GM10248 (cell line): ENCODE measurements around the gene PSMB5.
A peak's percentile ranks its signal among the peaks of the same experiment; 100 is the strongest.
"Not testable (repeated sequence)": the region's sequence is repeated elsewhere in the genome, so short reads cannot be mapped to it uniquely, and the experiment has no call there.

ENCODE experiments used
- CTCF ChIA-PET: fragments of 300-600 bp; sonication (Branson Sonifier 250); formaldehyde crosslinking; extraction: SDS; loops from one replicate; lab custom pipeline; 2021; ENCODE audit warnings: antibody characterized with exemption; lab: Yijun Ruan, JAX
- POLR2A ChIA-PET: fragments of 350-650 bp; sonication (Branson Sonifier 250); formaldehyde crosslinking; extraction: SDS; loops from one replicate; lab custom pipeline; 2020; ENCODE audit warnings: antibody characterized with exemption; lab: Yijun Ruan, JAX
- DNase-seq: peaks from one replicate; pipeline ENCODE4 v3.0.0; 2012; ENCODE audit errors: extremely low spot score
- TF ChIP-seq, protein P1 (sequence below): IDR thresholded peaks from 2 replicates; pipeline ENCODE4 v1.5.1; 2012; ENCODE audit warnings: mild to moderate bottlenecking, low read depth; ENCODE audit errors: extremely low read depth, missing control alignments, control extremely low read depth

Gene PSMB5

DNA sequence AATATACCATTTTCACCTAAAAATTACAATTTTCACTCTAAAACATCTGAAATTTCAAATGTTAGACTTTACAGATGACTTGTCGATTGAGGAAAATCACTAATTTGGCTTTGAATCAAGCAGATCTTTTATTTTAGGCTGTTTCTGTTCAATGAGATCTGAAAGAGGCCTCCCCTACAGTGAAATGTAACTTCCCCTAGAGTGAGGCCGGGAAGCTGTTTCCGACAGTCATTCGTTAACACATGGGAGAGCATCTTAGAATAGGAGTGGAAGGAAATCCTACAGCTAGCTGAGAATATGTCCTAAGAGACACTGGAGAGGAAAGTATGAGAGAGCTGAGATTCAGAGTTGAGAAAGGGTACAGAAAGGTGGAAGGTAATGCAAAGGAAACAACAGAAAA is 19.1 kb downstream of the PSMB5 start:
- ChIA-PET CTCF (interaction anchor here (0.7 to 5.9 kb wide), 7 partner anchors 8 to 53 kb away, joined by 3 to 41 read pairs (median 10); no protein-coding TSS in a partner anchor), POLR2A (no interaction called here)
- TF ChIP-seq, protein P1, sequence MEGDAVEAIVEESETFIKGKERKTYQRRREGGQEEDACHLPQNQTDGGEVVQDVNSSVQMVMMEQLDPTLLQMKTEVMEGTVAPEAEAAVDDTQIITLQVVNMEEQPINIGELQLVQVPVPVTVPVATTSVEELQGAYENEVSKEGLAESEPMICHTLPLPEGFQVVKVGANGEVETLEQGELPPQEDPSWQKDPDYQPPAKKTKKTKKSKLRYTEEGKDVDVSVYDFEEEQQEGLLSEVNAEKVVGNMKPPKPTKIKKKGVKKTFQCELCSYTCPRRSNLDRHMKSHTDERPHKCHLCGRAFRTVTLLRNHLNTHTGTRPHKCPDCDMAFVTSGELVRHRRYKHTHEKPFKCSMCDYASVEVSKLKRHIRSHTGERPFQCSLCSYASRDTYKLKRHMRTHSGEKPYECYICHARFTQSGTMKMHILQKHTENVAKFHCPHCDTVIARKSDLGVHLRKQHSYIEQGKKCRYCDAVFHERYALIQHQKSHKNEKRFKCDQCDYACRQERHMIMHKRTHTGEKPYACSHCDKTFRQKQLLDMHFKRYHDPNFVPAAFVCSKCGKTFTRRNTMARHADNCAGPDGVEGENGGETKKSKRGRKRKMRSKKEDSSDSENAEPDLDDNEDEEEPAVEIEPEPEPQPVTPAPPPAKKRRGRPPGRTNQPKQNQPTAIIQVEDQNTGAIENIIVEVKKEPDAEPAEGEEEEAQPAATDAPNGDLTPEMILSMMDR, result no peak
- no peak for DNase-seq

DNA sequence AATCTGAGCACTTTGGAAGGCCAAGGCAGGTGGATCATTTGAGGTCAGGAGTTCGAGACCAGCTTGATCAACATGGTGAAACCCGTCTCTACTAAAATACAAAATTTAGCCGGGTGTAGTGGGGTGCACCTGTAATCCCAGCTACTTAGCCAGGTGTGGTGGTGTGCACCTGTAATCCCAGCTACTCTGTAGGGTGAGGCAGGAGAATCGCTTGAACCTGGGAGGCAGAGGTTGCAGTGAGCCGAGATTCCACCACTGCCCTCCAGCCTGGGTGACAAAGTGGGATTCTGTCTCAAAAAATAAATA is 21.0 kb downstream of the PSMB5 start:
- DNase-seq, POLR2A ChIA-PET: not testable (repeated sequence)
- CTCF ChIA-PET, result interaction anchor here (0.7 to 5.9 kb wide), 5 partner anchors 19 to 83 kb away, joined by 3 to 41 read pairs (median 4); no protein-coding TSS in a partner anchor

DNA sequence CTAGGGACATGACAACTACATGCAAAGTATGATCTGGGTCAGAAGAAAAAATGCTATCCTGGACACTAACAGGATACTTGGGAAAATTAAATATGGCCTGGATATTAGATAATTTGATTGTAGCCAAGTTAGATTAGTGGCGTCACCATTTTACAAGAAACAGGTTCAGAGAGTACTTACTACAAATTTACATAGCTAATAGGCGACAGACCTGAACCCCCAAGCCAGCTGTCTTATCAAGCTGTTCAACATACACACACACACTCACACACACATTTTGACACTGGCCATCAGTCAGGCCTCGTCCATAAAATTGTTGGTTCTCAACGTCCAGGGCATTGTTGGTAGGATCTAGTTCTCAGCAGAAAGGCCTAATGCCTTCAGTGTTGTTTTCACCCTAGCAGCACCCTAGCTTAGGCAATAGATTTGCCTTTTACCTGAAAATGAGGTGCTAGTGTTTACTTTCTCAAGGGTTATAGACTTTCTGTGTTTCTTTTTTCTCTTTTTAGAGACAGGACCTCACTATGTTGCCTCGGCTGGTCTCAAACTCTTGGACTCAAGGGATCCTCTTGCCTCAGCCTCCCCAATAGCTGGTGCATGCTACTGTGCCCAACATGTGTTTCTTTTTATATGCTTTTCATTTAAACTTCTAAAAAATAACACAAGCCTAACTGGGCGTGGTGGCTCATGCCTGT is 21.5 kb downstream of the PSMB5 start:
- ChIA-PET POLR2A (no interaction called here), CTCF (interaction anchor here (0.7 to 5.9 kb wide), 8 partner anchors 18 to 108 kb away, joined by 3 to 41 read pairs (median 4); no protein-coding TSS in a partner anchor)
- no peak for DNase-seq
- TF ChIP-seq, protein P1, result no peak

DNA sequence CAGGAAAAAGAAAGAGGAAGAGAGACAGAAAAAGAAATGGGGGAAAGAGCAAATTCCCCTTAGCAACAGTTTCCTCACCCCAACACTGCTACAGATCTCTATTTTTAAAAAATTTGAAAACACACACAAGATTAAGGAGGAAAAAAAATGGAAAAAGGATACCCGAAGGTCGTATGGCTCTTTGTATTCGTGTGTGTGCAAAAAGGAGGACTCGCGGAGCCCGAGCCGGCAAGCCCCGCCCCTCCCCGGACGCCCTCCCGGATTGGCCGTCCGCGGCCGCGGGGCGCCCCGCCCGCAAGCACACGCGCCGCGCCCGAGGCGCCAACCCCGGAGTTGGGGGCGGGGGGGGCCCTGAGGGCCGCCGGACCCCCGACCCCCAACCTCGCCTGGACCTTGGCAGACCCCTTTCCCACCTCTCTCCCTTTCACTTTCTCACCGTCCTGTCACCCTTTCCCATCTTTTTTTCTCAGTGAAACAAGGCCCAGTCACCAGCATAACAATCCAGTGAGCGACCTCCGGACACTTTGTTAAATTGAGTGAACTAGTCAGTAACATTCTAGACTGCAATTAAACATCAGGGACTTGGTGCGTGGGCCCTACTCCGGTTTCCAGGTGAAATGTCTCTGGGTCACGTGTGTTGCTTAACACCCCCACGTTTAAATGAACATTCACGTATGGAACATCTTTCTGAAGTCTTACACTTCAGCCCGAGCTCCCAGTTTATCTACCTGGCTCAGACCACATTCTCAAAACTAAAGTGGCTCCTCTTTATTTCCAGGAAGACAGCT is 24.6 kb downstream of the PSMB5 start, which contains the start of gene C14orf93:
Gene C14orf93, minus strand, starts transcription at position 205 of the 788 bp plus-strand sequence. CDS start 11,120 bp downstream, outside the sequence.
- TF ChIP-seq, protein P1, result no peak
- ChIA-PET CTCF (interaction anchor here (0.8 to 5.9 kb wide), 3 partner anchors 24 to 38 kb away, joined by 3 to 41 read pairs (median 9); partner anchors contain the start of gene AJUBA), POLR2A (no interaction called here)
- DNase-seq, result peak; percentile 92

DNA sequence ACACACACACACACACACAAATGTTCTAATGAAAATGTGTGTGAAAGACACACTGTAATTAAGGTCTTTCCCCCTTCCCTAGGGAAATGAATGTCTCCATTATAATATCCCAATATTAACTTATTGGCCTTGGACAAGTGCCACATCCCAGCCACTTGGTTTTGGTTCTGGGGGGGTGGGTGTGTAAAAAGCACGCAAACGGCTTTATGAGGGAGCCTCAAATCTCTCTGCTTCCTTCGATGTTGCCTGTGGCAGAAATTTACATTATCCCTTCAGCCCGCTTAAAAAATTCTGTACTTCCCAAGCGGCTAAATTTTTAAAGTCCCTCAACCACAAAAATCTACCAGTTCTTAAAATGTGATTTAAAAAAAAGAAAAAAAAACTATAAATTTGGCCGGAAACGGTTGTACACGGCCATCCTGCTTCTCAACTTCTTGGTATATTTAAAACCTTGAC is 25.2 kb downstream of the PSMB5 start:
- POLR2A ChIA-PET, result no interaction called here
- CTCF ChIA-PET, result interaction anchor here (1.1 to 8.6 kb wide), 5 partner anchors 15 to 59 kb away, joined by 4 to 91 read pairs (median 8); no protein-coding TSS in a partner anchor
- TF ChIP-seq, protein P1, result no peak

DNA sequence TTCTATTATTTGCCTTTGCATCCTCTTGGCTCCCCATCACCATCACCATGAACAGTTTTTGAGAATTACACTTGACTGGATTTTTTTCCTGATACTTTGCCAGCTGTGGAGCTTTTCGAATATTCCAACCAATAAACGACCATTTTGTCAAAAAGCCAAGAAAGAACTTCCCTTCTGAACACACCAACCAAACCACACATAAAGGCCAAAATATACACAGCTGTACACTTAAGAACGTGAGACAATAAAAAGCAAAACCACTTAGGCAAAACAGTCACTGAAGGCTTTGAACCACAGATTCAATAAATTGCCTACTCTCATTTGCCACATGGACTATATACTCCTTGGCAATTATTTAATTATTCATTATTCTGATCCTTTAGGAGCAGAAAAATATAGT is 25.9 kb downstream of the PSMB5 start:
- no peak for DNase-seq
- ChIA-PET POLR2A (interaction anchor here (0.5 kb wide), 1 partner anchor 296 kb away, joined by 4 read pairs; no protein-coding TSS in a partner anchor), CTCF (interaction anchor here (1.1 to 8.6 kb wide), 6 partner anchors 14 to 60 kb away, joined by 4 to 91 read pairs (median 18); no protein-coding TSS in a partner anchor)
- TF ChIP-seq, protein P1, result no peak

More for the DNA sequence above, 25.2 kb downstream of the PSMB5 start:
- DNase-seq, result no peak
